WERI-Rb-1 (cell line): ENCODE results near the gene CSGALNACT2.
A peak's percentile ranks its signal among the peaks of the same experiment; 100 is the strongest.
"Not testable (repeated sequence)": the region's sequence is repeated elsewhere in the genome, so short reads cannot be mapped to it uniquely, and the experiment has no call there.

ENCODE experiments used
- DNase-seq: peaks from one replicate; pipeline ENCODE4 v3.0.0-alpha.2; 2020
- H3K27ac ChIP-seq: fragments of 250-450 bp; sonication (Bioruptor Pico); 2 replicates; pipeline ENCODE4 v1.5.1; 2020; ENCODE audit warnings: mild to moderate bottlenecking, moderate library complexity
- H3K27me3 ChIP-seq: fragments of 250-450 bp; sonication (Bioruptor Pico); 2 replicates; pipeline ENCODE4 v1.5.1; 2021; ENCODE audit warnings: mild to moderate bottlenecking, low read depth, moderate library complexity; ENCODE audit not compliant: insufficient read depth, severe bottlenecking
- H3K36me3 ChIP-seq: fragments of 250-450 bp; sonication (Bioruptor Pico); 2 replicates; pipeline ENCODE4 v1.5.1; 2020; ENCODE audit warnings: mild to moderate bottlenecking, moderate library complexity
- H3K4me3 ChIP-seq: 2 replicates; pipeline ENCODE4 v1.5.1; 2011; ENCODE audit warnings: low read depth, mild to moderate bottlenecking, control low read depth, low read length
- H3K9me3 ChIP-seq: fragments of 250-450 bp; sonication (Bioruptor Pico); 2 replicates; pipeline ENCODE4 v1.5.1; 2021; ENCODE audit warnings: mild to moderate bottlenecking, moderate library complexity; ENCODE audit not compliant: severe bottlenecking
- TF ChIP-seq, protein P1 (sequence below): IDR thresholded peaks from 2 replicates; pipeline ENCODE4 v1.5.1; 2011; ENCODE audit warnings: low read depth, mild to moderate bottlenecking, control low read depth, inconsistent platforms, low read length

Gene CSGALNACT2

DNA sequence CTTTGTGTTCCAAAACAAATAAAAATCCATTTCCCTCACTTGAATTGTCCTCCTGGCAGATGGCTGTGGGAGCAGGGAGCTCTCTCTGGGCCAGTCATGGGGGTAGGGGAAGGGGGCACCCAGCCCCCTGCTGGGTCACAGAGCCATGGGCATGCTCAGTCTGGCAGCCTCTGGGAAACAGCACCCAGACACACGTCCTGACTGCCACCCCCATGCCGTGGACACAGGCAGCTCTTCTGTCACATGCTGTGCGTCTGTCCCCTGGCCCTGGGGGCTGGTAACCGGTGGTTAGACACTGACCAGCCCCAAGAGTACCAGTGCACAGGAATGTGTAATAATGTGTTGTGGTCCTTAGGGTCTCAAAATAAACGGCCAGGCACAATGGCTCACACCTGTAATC lies 81.6 kb downstream of the CSGALNACT2 start:
- DNase-seq: no peak
- Histone ChIP-seq H3K9me3 (no peaks in the 10 kb centered on the region), H3K36me3 (no peaks in the 10 kb centered on the region), H3K27ac (no peak overlapping the region), H3K27me3 (no peaks in the 10 kb centered on the region), H3K4me3 (no peak overlapping the region)
- TF ChIP-seq, protein P1, sequence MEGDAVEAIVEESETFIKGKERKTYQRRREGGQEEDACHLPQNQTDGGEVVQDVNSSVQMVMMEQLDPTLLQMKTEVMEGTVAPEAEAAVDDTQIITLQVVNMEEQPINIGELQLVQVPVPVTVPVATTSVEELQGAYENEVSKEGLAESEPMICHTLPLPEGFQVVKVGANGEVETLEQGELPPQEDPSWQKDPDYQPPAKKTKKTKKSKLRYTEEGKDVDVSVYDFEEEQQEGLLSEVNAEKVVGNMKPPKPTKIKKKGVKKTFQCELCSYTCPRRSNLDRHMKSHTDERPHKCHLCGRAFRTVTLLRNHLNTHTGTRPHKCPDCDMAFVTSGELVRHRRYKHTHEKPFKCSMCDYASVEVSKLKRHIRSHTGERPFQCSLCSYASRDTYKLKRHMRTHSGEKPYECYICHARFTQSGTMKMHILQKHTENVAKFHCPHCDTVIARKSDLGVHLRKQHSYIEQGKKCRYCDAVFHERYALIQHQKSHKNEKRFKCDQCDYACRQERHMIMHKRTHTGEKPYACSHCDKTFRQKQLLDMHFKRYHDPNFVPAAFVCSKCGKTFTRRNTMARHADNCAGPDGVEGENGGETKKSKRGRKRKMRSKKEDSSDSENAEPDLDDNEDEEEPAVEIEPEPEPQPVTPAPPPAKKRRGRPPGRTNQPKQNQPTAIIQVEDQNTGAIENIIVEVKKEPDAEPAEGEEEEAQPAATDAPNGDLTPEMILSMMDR: no peak

DNA sequence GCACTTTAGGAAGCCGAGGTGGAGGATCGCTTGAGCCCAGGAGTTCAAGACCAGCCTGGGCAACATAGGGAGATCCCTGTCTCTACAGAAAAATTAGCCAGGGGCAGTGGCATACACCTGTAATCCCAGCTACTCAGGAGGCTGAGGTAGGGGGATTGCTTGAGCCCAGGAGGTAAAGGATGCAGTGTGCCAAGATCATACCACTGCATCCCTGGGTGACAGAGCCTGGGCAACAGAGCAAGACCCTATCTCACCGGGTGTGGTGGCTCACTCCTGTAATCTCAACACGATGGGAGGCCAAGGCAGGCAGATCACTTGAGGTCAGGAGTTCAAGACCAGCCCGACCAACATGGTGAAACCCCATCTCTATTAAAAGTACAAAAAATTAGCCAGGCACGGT lies 82.0 kb downstream of the CSGALNACT2 start:
- not testable (repeated sequence) for H3K4me3 ChIP-seq, H3K27ac ChIP-seq, H3K27me3 ChIP-seq, H3K36me3 ChIP-seq, DNase-seq, H3K9me3 ChIP-seq

DNA sequence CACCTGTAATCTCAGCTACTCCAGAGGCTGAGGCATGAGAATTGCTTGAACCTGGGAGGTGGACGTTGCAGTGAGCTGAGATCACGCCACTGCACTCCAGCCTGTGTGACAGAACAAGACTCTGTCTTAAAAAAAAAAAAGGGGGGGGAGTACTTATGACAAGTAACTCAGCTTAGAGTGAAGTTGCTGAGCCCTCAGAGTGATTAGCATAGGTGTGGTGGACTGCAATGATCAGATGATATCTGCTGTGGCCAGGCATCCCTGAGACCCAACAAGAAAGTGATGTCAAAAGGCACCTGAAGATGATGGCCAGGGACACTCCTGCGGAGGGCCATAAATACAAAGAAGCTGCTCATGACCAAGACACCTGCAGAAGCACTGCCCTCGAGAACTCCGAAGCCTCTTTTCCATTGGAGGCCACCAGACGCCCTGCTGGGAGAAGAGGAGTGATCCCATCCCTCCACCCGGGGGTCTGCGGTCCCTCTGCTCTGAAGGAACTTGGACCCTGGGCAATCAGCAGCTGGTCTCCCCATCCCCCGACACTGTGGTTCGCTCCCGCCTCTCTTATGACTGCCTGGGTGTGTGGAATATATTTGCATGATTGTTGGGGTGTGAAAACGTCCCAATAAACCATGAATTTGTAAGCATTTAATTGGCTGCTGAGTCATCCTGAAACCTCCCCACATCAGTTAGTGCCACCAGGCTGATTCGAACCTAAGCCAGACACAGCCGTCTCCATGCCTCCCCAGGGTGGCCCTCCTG lies 82.6 kb downstream of the CSGALNACT2 start:
- H3K9me3 ChIP-seq: no peaks in the 10 kb centered on the region
- peak; percentile 3 for DNase-seq

DNA sequence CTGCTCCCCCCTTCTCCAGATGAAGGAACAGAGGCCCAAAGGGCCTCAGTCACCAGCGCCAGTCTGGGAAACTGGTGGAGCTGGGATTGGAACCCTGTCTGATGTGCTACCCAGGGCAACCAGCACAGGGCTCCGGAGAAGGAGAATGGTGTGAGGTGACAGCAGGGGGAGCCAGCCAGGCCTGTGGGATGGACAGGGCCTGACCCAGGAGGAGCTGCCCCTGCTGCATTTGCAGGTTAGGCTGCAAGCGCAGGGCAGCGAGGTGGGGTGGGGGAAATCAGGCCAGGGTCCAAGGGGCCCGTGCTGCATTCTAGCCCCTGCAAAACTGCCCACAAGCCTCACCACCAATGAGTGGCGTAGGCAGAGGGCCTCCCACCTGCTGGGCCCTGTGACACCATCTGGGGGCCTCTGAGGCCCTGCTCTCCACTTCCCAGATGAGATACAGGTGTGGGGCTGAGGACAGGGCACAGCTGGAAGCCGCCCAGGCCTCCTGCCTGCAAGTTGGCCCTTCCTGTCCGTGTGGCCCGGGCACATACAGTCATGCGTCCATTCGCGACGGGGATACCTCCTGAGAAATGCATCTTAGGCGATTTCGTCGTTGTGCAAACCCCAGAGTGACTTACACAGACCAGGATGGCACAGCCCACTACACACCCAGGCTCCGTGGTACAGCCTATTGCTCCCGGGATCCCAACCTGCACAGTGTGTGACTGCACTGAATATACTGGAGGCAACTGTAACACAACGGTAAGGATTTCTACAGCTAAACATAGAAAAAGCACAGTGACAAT lies 83.4 kb downstream of the CSGALNACT2 start:
- H3K27ac ChIP-seq: no peak overlapping the region
- no peaks in the 10 kb centered on the region for H3K36me3 ChIP-seq
- H3K9me3 ChIP-seq: no peaks in the 10 kb centered on the region
- no peaks in the 10 kb centered on the region for H3K27me3 ChIP-seq
- peak; percentile 53 for DNase-seq
- TF ChIP-seq, protein P1: peak; percentile 70
- H3K4me3 ChIP-seq: no peak overlapping the region

More for the DNA sequence above, 82.6 kb downstream of the CSGALNACT2 start:
- TF ChIP-seq, protein P1: no peak
- Histone ChIP-seq H3K4me3 (no peak overlapping the region), H3K27me3 (no peaks in the 10 kb centered on the region), H3K27ac (no peak overlapping the region), H3K36me3 (no peaks in the 10 kb centered on the region)

DNA sequence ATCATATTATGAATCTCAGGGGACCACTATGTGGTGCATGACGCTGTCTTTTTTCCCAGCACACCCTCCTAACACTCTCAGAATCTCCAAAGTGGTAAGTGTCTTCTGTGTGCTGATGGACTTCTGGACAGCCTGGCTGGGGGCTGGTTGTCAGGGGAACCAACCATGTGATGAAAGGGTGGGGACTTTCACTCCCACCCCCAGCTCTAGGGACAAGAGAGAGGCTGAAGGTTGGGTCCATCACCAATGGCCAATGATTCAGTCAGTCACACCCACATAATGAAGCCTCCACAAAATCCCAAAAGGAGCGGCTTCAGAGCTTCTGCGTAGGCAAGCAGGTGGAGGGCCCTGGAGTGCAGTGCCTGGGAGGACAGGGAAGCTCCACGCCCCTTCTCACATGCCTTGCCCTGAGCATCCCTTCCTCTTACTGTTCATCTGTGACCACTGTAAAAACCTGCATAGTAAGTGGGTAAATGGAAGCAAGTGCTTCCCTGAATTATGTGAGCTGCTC lies 84.0 kb downstream of the CSGALNACT2 start:
- TF ChIP-seq, protein P1: no peak
- Histone ChIP-seq H3K27ac (no peak overlapping the region), H3K27me3 (no peaks in the 10 kb centered on the region), H3K36me3 (no peaks in the 10 kb centered on the region), H3K9me3 (no peaks in the 10 kb centered on the region), H3K4me3 (no peak overlapping the region)
- DNase-seq: no peak

DNA sequence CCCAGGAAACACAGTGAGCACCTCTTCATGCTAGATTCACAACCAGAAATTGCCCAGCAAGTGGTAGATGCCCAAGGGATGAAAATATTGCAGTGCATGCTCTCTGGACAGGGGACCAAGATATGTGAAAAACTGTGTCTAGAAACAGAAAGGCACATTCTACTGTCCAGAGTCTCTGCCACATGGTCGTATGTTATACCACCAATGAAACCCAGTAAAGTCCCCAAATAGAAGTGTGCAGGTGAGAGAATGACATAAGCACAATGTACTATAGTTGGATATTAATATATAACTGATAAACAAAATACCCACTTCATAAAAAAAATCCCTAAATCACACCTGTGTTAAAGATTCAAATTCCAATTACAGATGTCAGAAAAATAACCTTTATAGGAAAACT lies 84.8 kb downstream of the CSGALNACT2 start:
- Histone ChIP-seq H3K27me3 (no peaks in the 10 kb centered on the region), H3K36me3 (no peaks in the 10 kb centered on the region), H3K9me3 (no peaks in the 10 kb centered on the region), H3K4me3 (no peak overlapping the region), H3K27ac (no peak overlapping the region)
- TF ChIP-seq, protein P1: no peak
- DNase-seq: no peak
